Astrocyte of the hippocampus (primary cell): ENCODE data around the gene DGKI.
A peak's percentile ranks its signal among the peaks of the same experiment; 100 is the strongest.

Experiments
- DNase-seq: peaks from one replicate; pipeline ENCODE4 v3.0.0; 2011; ENCODE audit warnings: low read depth, low spot score

The DGKI gene

GRCh38 chr7:137545059-137545716, 301.6 kb downstream of the DGKI start:
- no peak for DNase-seq

DNA sequence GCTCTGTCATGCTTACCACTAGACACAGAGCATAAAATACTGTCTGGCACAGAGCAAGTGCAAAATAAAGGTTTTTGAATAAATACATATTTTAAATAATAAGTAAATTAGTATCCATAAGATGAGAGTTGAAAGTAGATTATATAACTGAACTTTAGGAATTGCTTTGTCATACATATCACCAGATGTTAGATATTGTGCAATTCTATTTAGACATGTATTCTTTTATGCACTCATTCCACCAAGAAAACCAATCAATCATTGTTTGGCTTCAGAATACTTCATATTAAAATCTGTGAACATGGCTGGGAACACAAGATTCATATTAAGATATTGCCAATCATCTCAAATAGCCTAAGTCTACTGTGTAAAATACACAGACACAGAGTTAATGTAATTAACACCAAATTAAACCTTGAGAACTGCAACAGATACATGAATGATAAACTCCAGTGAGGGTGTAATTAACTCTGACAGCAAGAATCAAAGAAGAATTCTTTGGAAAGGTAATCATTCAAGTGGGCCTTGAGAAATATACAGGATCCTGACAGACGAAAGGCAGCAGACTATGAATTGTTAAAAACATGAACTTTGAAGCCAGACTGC, 302.2 kb downstream of the DGKI start:
- DNase-seq: no peak

GRCh38 chr7:137539111-137539715, 307.6 kb downstream of the DGKI start:
- DNase-seq: peak; percentile 78

GRCh38 chr7:137538361-137538762, 308.4 kb downstream of the DGKI start:
- DNase-seq: peak; percentile 67

DNA sequence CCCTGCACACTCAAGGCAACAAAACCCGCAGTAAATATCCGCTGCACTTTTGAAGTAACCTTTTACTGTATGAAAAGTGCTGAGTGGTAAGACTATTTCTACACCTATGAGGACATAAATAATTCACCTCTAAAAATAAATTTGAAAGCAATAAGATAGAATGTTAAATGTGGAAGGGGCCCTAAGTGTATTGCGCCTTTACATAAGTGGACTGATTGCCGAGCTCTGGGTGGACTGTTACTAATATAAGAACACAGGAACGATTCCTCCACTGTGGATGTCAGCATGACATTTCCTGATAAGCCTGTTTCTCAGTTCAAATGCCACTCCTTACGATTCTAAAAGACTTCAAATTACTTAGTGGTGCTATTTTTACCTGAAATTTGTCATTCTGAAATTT, 311.2 kb downstream of the DGKI start:
- DNase-seq: no peak

GRCh38 chr7:137531671-137532070, 315.1 kb downstream of the DGKI start:
- DNase-seq: no peak

DNA sequence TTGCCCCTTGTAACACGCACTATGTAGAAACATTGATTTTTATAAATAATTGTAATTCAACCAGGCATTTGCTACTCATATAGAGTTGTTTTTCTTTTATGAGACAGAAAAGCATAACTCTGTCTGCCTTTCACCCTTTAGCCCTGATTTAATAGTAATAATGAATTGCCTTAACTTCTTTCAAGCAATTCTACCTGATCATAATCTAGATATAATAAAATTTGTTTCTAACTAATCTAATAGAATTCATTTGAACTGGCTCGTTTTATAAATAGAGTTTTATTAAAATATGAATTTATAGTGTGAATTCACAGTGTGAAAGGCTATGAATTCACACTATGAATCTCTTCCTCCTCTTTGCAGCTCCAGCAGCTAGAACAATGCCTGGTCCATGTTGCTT, 319.1 kb downstream of the DGKI start:
- no peak for DNase-seq

- no peak for DNase-seq
Measured at GRCh38 chr7:137523171-137523570, 323.6 kb downstream of the DGKI start.

GRCh38 chr7:137521451-137521850, 325.3 kb downstream of the DGKI start:
- DNase-seq: no peak

GRCh38 chr7:137519947-137520346, 326.8 kb downstream of the DGKI start:
- DNase-seq: no peak

DNA sequence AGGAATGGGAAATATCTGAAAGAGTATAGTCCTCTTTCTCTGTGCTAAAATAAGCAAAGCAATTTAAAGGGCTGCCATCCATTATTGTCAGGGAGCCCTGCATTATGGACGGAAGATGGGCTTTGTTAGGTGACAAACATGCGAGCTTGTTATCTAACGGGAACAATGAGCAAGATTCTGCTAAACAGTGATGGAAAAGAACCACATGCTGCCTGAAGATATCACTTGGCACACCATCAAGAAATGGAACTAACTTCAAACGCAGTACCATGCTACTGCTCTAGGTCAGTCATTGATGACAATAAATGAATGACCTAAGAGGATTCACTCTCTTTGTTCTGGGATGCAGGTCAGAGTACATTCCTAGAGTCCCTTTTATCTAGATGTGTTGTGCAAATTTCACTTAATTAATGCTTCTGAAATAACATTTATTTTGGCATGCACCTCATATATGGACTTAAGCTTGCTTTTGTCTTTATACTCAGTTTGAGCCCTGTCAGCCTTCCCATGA, 327.5 kb downstream of the DGKI start:
- no peak for DNase-seq

GRCh38 chr7:137513091-137513490, 333.7 kb downstream of the DGKI start:
- DNase-seq: no peak

GRCh38 chr7:137507096-137507495, 339.7 kb downstream of the DGKI start:
- no peak for DNase-seq

GRCh38 chr7:137506031-137506430, 340.7 kb downstream of the DGKI start:
- no peak for DNase-seq

DNA sequence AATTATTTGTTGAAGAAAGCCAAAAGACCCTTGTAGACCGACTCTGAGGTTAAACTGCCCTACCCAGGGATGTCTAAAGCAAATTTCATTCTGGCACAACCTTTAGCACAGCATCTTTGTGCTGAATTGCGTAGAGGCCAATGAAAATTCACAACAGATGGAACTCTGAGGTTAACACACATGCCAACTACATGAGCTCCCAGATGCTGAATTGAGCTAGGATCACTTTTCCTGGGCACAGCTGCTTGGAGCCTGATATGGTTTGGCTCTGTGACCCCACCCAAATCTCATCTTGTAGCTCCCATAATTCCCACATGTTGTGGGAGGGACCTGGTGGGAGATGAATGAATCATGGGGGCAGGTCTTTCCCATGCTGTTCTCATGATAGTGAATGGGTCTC, 345.2 kb downstream of the DGKI start:
- DNase-seq: no peak

DNA sequence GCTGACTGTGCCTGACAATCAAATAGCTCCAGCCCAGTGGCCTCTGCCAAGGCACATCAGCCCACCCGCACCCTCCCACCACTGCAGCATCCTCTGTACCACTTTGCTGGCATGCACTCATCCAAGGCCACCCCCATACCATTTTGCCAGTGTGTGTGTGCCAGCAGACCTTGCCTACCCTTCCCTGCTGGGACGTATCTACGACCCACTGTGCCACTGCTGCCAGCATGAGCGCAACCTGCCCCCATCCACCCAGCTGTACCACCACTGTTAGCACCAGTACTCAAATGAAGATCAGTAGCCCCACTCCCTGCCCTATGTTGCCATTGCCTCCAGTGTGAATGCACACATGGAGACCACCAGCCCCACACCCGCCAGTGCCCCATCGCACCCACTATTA, 353.9 kb downstream of the DGKI start:
- DNase-seq: no peak

DNA sequence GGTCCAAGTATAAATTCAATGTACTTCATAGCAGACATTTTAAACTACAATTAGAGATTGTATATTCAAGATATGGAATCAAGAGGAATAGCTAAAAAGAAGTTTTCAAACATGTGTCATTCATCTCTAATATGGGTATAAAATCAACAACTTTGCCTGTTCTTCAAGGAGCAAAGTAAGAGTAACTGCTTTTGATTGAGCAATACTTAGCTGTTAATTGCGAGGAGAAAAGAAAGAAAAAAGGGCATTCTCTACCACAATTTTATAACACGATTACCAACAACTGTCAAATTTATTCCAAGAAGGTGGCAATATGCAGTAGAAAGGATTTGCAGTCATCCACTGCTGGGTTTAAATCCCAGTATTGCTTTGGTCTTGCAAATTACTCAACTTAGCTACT, 356.9 kb downstream of the DGKI start:
- DNase-seq: no peak

DNA sequence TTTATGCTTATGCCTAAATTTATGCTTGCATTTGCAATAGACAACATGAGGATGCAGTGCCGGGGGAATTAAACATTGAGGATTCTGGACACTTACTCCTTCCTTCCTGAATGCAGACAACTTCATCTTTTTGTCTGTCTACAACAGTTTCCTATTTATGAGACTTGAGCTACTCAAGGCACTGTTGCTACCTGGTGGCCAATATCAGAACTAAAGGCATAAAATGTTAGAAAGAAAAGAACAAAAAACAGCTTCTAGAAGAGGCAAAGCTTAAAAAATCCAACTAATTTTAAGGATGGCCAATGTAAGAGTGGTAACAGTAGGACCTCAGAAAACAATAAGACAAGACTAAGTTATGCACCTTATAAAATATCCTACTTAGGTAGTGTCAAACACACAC, 358.7 kb downstream of the DGKI start:
- DNase-seq: peak; percentile 16

GRCh38 chr7:137485818-137486217, 361.0 kb downstream of the DGKI start:
- no peak for DNase-seq

GRCh38 chr7:137484326-137484725, 362.4 kb downstream of the DGKI start:
- DNase-seq: peak; percentile 53

DNA sequence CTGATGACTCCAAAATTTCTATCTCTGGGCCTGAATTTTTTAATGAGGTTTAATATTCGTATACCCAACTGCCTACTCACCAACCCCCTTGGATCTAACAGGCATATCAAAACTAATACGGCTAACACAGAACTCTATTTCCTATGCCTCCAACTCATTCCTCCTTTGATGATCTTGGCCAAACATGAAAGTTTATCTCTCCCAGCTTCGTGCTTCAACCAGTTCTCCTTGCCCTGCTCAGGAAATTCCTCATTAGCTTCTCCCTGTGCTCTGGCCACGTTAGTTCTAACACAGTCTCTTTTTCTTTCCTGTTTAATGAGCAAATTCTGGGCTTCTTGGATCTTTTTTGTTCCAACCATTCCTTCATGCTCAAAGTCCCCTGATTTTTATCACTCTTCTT, 364.3 kb downstream of the DGKI start:
- peak; percentile 46 for DNase-seq

- DNase-seq: no peak
Measured at GRCh38 chr7:137480824-137481365, 365.9 kb downstream of the DGKI start.

DNA sequence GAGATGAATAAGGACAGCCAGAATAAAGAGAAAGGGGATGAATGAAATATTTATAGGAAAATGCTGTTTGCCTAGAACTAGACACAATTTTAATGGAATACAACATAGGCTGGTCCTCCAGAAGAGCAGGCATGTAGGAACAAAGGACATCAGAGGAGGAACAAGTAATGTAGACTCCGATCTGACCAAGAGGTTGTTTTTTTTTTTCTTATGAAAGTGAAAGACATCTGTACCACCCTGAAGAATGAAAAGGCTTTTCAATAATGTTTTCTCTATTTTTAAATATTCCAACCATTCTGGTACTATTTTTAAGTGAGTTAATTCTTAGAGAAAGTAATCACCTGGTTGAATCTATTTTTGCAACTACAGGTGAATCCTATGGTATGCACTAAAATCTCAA, 366.4 kb downstream of the DGKI start:
- no peak for DNase-seq
